Stomach (tissue), 4 donors: Measurements from ENCODE around the gene C9orf78.

Source experiments
- EP300 ChIP-seq: sonication (generic); formaldehyde crosslinking; IDR thresholded peaks from one replicate; pipeline ENCODE4 v1.6.1; 2017; ENCODE audit warnings: antibody characterized with exemption
- POLR2A ChIP-seq, 4 donors: fragments of 450-650 bp; IDR thresholded peaks; one replicate each; pipeline ENCODE4 v1.6.1; 2016; ENCODE audit warnings: antibody characterized with exemption in 4 of 4, control low read depth in 2 of 4, mild to moderate bottlenecking in 1 of 4, moderate library complexity in 1 of 4
- POLR2AphosphoS5 ChIP-seq, 3 donors: sonication (generic); formaldehyde crosslinking; IDR thresholded peaks; one replicate each; pipeline ENCODE4 v1.6.1; 2016; ENCODE audit warnings: antibody characterized with exemption in 3 of 3
- TF ChIP-seq, protein P1 (sequence below), 7 experiments: fragments of 450-650 bp in 4 of 7; fragments of 200-600 bp in 3 of 7; sonication (generic) in 3 of 7; IDR thresholded peaks; one replicate each; pipeline ENCODE4 v1.5.1; 2016 to 2019; ENCODE audit warnings: antibody characterized with exemption in 7 of 7, control low read depth in 2 of 7, mild to moderate bottlenecking in 1 of 7

DNA sequence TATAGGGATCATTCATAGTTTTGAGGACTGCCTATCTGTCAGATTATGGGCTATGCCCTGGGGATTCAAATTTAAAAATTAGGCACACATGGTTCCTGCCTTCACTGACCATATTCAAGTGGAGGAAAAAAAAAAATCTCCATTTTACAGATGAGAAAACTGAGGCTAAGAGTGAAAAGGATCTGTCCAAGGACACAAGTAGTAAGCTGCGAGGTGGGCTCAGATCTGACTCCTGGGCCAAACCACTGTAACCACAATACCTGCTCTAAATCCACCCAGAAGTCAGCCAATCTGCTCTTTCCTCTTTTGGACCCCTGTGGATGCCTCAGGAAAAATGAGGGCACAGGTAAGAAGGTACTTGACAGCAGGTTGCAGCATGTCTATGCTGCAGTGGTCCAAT lies 8.3 kb downstream of the C9orf78 start:
- TF ChIP-seq, protein P1, sequence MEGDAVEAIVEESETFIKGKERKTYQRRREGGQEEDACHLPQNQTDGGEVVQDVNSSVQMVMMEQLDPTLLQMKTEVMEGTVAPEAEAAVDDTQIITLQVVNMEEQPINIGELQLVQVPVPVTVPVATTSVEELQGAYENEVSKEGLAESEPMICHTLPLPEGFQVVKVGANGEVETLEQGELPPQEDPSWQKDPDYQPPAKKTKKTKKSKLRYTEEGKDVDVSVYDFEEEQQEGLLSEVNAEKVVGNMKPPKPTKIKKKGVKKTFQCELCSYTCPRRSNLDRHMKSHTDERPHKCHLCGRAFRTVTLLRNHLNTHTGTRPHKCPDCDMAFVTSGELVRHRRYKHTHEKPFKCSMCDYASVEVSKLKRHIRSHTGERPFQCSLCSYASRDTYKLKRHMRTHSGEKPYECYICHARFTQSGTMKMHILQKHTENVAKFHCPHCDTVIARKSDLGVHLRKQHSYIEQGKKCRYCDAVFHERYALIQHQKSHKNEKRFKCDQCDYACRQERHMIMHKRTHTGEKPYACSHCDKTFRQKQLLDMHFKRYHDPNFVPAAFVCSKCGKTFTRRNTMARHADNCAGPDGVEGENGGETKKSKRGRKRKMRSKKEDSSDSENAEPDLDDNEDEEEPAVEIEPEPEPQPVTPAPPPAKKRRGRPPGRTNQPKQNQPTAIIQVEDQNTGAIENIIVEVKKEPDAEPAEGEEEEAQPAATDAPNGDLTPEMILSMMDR (IDR thresholded peaks at IDR 0.05): no peak
- TF ChIP-seq POLR2A (IDR thresholded peaks at IDR 0.05): no peak
- no peak for TF ChIP-seq EP300
- TF ChIP-seq POLR2AphosphoS5 (IDR thresholded peaks at IDR 0.05): no peak
